ENCODE data around the gene BAIAP2L1. TPM values are rescaled to one million over a fixed set of nuclear protein-coding genes. Genes with fewer than 3 reads are reported as not detected.

The BAIAP2L1 gene
- total and polyA plus RNA-seq, 9 of the 15 experiments (the other 6 are each of a cell fraction or from before 2014, with no cell fraction given) = 4.2 to 29.8 (median 15.5) TPM

DNA sequence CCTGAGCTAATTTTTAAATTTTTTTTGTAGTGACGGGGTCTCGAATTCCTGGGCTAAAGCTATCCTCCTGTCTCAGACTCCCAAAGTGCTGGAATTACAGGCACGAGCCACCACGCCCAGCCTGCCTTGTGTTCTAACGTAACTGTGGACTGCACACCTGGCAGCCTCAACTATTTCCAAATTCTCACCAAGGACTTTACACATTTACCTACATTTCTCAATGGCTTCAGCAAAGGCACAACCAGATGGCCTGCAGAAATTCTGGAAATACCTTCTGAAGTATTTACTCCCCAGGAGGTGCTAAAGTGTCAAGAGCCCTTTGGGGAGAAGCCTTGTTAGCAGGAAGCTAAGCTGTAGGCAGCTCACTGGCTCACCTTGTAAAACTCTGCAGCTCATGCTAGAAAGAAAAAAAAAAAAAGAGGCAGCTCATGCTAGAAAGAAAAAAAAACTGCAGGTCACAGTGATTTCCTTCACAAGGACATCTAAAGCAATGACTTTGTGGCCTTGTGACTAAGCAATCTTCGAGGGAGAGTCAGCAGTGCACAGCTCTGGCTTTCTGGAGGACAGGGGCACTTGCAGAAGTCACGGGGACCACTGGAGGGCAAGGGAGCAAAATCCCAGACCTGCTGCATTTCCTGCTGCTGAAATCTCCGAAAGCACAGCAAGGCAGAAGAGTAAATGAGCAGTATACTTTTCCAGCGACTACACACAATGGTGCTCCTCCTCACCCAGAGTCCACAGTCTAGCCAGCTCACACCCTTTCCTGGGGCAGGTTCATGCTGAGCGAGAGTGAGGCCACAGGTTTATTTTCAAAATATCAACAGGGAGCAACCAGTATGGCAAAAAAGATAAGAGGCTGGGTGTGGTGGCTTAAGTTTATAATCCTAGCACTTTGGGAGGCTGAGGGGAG, 40.4 kb downstream of the BAIAP2L1 start (continued):
- TF ChIP-seq ZNF407 (IDR thresholded peaks at IDR 0.05; ENCODE audit: low read depth) (no peak), ZNF165 (CRISPR knock-in tag; IDR thresholded peaks at IDR 0.05; ENCODE audit: borderline replicate concordance) (no peak), PHB2 (IDR thresholded peaks at IDR 0.05; ENCODE audit: low read depth) (no peak), RBM14 (IDR thresholded peaks at IDR 0.05; ENCODE audit: borderline replicate concordance, insufficient read depth, low read depth, low read length) (no peak), TCF3 (CRISPR knock-in tag; IDR thresholded peaks at IDR 0.05) (peak; percentile 86), ZNF639 (CRISPR knock-in tag; conservative IDR thresholded peaks at IDR 0.05 in 1 of 2, IDR thresholded peaks at IDR 0.05 in 1 of 2) (no peak), ZBTB49 (CRISPR knock-in tag; IDR thresholded peaks at IDR 0.05; ENCODE audit: borderline replicate concordance) (no peak), ZC3H4 (CRISPR knock-in tag; IDR thresholded peaks at IDR 0.05; ENCODE audit: borderline replicate concordance) (no peak)
- TF ChIP-seq, protein P1, sequence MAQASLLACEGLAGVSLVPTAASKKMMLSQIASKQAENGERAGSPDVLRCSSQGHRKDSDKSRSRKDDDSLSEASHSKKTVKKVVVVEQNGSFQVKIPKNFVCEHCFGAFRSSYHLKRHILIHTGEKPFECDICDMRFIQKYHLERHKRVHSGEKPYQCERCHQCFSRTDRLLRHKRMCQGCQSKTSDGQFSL (CRISPR knock-in tag; IDR thresholded peaks at IDR 0.05) = no peak
- TF ChIP-seq, protein P1 (tag; IDR thresholded peaks at IDR 0.05) = no peak
